Kidney epithelial cell (primary cell): ENCODE data around the gene SPATA16. TPM values are rescaled to one million over a fixed set of nuclear protein-coding genes. Genes with fewer than 3 reads are reported as not detected.

ENCODE experiments used
- DNase-seq: peaks from one replicate; pipeline ENCODE4 v3.0.0-alpha.2; 2010; ENCODE audit warnings: low read depth
- H3K27me3 ChIP-seq: 2 replicates; pipeline ENCODE4 v1.6.0; 2011; ENCODE audit warnings: low read length; ENCODE audit not compliant: control insufficient read depth, insufficient read depth
- H3K36me3 ChIP-seq: 2 replicates; pipeline ENCODE4 v1.5.1; 2011; ENCODE audit warnings: low read length; ENCODE audit not compliant: control insufficient read depth, insufficient read depth
- H3K4me3 ChIP-seq: 2 replicates; pipeline ENCODE4 v1.5.1; 2011; ENCODE audit warnings: low read depth, mild to moderate bottlenecking, control low read depth, low read length
- CTCF ChIP-seq: IDR thresholded peaks from 2 replicates; pipeline ENCODE4 v1.5.1; 2011; ENCODE audit warnings: mild to moderate bottlenecking, moderate library complexity, low read length, control low read depth, inconsistent platforms; ENCODE audit not compliant: insufficient read depth, poor library complexity, severe bottlenecking
- total RNA-seq: library from RNA; depleted of rRNA; stranded (reverse); fragments of >200 nt; gene quantifications from 2 replicates; pipeline ENCODE4 v1.2.3, GENCODE V29; 2015

Gene SPATA16
- total RNA-seq, 1 donor from 2014 or later = not detected

- no peaks in the 10 kb centered on the region for H3K36me3 ChIP-seq
- TF ChIP-seq CTCF = no peak
- no peak for DNase-seq
- no peak overlapping the region for H3K4me3 ChIP-seq
- H3K27me3 ChIP-seq = no peaks in the 10 kb centered on the region
Observed at GRCh38 chr3:173098959-173099358, 42.1 kb downstream of the SPATA16 start.

GRCh38 chr3:173096994-173097785 is 43.8 kb downstream of the SPATA16 start:
- no peak overlapping the region for H3K4me3 ChIP-seq
- no peaks in the 10 kb centered on the region for H3K27me3 ChIP-seq
- H3K36me3 ChIP-seq = no peaks in the 10 kb centered on the region
- no peak for TF ChIP-seq CTCF
- DNase-seq = no peak

GRCh38 chr3:173096140-173096539 is 44.9 kb downstream of the SPATA16 start:
- Histone ChIP-seq H3K4me3 (no peak overlapping the region), H3K27me3 (no peaks in the 10 kb centered on the region), H3K36me3 (no peaks in the 10 kb centered on the region)
- TF ChIP-seq CTCF = no peak
- no peak for DNase-seq

GRCh38 chr3:173092038-173092437 is 49.0 kb downstream of the SPATA16 start:
- no peak for DNase-seq
- no peaks in the 10 kb centered on the region for H3K27me3 ChIP-seq
- H3K36me3 ChIP-seq = no peaks in the 10 kb centered on the region

GRCh38 chr3:173090492-173090891 is 50.5 kb downstream of the SPATA16 start:
- H3K4me3 ChIP-seq = no peak overlapping the region
- H3K27me3 ChIP-seq = no peaks in the 10 kb centered on the region
- no peak for DNase-seq
- no peaks in the 10 kb centered on the region for H3K36me3 ChIP-seq
- TF ChIP-seq CTCF = no peak

More at GRCh38 chr3:173092038-173092437, 49.0 kb downstream of the SPATA16 start:
- no peak for TF ChIP-seq CTCF
- no peak overlapping the region for H3K4me3 ChIP-seq

GRCh38 chr3:173089283-173089682 is 51.8 kb downstream of the SPATA16 start:
- Histone ChIP-seq H3K36me3 (no peaks in the 10 kb centered on the region), H3K27me3 (no peaks in the 10 kb centered on the region), H3K4me3 (no peak overlapping the region)
- no peak for DNase-seq
- no peak for TF ChIP-seq CTCF
